Activated T-helper 17 cell treated with anti-CD3 and anti-CD28 coated beads, Interleukin-2, amount 50 U/mL, for 72 hours (primary cell): ENCODE measurements around the gene MRS2. TPM values are rescaled to one million over a fixed set of nuclear protein-coding genes. Genes with fewer than 3 reads are reported as not detected.

Experiments used
- ATAC-seq: fragments of 150-1000 bp; cut with Tn5 transposase; replicated peaks from 2 replicates; pipeline ENCODE4 v1.10.0; 2021; ENCODE audit warnings: mild to moderate bottlenecking, moderate library complexity
- H3K27ac Mint-ChIP-seq: one replicate; pipeline ENCODE4 v1.8.0; 2022; ENCODE audit warnings: mixed read lengths
- H3K27me3 Mint-ChIP-seq: one replicate; pipeline ENCODE4 v1.8.0; 2022; ENCODE audit warnings: mixed read lengths
- H3K36me3 Mint-ChIP-seq: one replicate; pipeline ENCODE4 v1.8.0; 2022; ENCODE audit warnings: low read depth, mild to moderate bottlenecking, mixed read lengths
- H3K4me1 Mint-ChIP-seq: one replicate; pipeline ENCODE4 v1.8.0; 2022; ENCODE audit warnings: mixed read lengths
- H3K4me3 Mint-ChIP-seq: one replicate; pipeline ENCODE4 v1.8.0; 2022; ENCODE audit warnings: mild to moderate bottlenecking, mixed read lengths
- H3K9me3 Mint-ChIP-seq: one replicate; pipeline ENCODE4 v1.8.0; 2022; ENCODE audit warnings: mixed read lengths
- total RNA-seq, 2 donors: library from RNA; stranded (reverse); gene quantifications; one replicate each; pipeline ENCODE4 v1.2.3, GENCODE V29; 2022

Gene MRS2
- total RNA-seq, 2 donors from 2014 or later: 21.6 to 27.3 TPM

DNA sequence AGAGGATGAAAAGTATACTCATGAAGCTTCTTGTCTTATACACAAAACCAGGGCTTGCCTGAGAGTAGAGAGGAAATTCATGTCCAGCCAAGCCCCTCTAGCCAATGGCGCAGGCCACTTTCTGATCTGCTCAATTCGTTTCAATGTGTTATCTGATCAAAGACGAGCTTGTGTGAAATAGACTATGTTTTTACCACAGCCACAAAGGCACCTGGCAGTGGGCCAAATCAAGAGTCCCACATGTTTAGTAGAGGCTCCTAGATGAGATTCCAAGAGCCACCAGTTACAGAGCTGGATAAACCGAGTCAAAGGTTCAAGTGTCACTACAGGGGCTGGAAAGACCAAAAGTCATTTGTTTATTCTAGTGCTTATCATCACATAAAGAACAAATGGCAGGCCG, 51.7 kb downstream of the MRS2 start:
- Mint-ChIP-seq H3K27me3 (no peaks in the 10 kb centered on the region), H3K4me3 (no peak overlapping the region), H3K9me3 (no peaks in the 10 kb centered on the region), H3K36me3 (no peaks in the 10 kb centered on the region), H3K4me1 (no peaks in the 10 kb centered on the region), H3K27ac (no peak overlapping the region)
- ATAC-seq: no peak

DNA sequence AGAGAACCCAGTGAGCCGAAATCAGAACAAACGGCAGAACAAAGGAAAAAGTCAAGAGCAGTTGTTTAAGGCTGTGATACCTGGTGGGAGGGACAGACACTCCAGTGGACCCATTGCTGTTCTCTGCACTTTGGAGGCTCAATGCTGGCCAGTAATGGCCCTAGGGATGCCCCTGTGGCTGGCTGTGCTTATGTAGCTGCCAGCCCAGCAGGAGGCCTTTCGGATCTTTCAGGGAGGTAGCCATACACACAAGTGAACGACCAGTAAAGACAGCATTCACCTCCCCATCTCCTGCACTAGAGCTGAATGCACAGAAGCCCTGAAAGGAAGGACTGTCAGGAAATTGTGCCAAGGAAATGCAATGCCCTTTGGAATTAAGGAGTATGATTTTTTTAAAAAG, 52.3 kb downstream of the MRS2 start:
- Mint-ChIP-seq H3K4me1 (no peaks in the 10 kb centered on the region), H3K36me3 (no peaks in the 10 kb centered on the region), H3K27me3 (no peaks in the 10 kb centered on the region), H3K27ac (no peak overlapping the region), H3K4me3 (no peak overlapping the region), H3K9me3 (no peaks in the 10 kb centered on the region)
- no peak for ATAC-seq

GRCh38 chr6:24458134-24458533, 55.4 kb downstream of the MRS2 start:
- H3K4me1 Mint-ChIP-seq: no peaks in the 10 kb centered on the region
- H3K27ac Mint-ChIP-seq: no peak overlapping the region
- no peaks in the 10 kb centered on the region for H3K36me3 Mint-ChIP-seq
- ATAC-seq: no peak
- H3K9me3 Mint-ChIP-seq: no peaks in the 10 kb centered on the region
- no peak overlapping the region for H3K4me3 Mint-ChIP-seq
- H3K27me3 Mint-ChIP-seq: no peaks in the 10 kb centered on the region

- H3K36me3 Mint-ChIP-seq: no peaks in the 10 kb centered on the region
- no peaks in the 10 kb centered on the region for H3K9me3 Mint-ChIP-seq
- no peaks in the 10 kb centered on the region for H3K4me1 Mint-ChIP-seq
- no peak for ATAC-seq
- H3K27ac Mint-ChIP-seq: no peak overlapping the region
- no peak overlapping the region for H3K4me3 Mint-ChIP-seq
- H3K27me3 Mint-ChIP-seq: no peaks in the 10 kb centered on the region
Measured at GRCh38 chr6:24458941-24459340, 56.2 kb downstream of the MRS2 start.

DNA sequence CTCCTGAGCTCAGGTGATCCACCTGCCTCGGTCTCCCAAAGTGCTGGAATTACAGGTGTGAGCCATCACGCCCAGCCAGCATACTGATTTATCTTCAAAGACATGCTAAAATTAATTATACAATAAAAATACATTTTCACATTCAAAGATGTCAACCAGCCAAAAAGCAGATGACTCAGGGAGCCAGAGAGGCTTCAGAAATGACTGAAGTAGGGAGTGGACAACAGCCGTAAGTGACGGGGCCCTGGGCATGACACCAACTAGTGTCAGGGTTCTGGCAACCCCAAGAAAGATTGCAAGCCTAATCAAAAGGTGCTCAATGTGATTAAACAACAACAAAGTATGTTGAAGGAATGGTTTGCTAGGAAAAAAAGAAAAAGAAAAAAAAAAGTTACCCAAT, 58.2 kb downstream of the MRS2 start:
- Mint-ChIP-seq H3K4me3 (no peak overlapping the region), H3K36me3 (no peaks in the 10 kb centered on the region), H3K9me3 (no peaks in the 10 kb centered on the region), H3K27me3 (no peaks in the 10 kb centered on the region), H3K27ac (no peak overlapping the region), H3K4me1 (no peaks in the 10 kb centered on the region)
- no peak for ATAC-seq

GRCh38 chr6:24464253-24465038, 61.7 kb downstream of the MRS2 start:
- H3K4me3 Mint-ChIP-seq: no peak overlapping the region

DNA sequence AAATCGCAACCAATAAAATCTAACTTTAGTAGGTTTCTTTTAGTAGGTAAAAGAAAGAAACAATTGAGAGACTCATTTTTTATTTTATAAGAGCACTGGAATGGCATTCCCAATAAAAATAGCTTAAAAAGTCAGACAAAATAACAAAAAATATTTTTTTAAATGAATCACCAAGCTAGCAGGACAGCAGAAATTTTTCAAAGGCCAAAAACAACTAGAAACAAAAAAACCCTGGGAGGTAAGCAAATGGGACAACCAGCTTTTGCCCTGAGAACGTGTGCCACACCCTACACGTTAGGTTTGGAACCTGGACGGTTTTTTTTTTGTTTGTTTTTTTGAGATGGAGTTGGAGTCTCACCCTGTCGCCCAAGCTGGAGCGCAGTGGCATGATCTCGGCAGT, 67.1 kb downstream of the MRS2 start:
- no peak for ATAC-seq
- H3K9me3 Mint-ChIP-seq: no peaks in the 10 kb centered on the region
- H3K4me1 Mint-ChIP-seq: no peaks in the 10 kb centered on the region
- no peak overlapping the region for H3K4me3 Mint-ChIP-seq
- no peaks in the 10 kb centered on the region for H3K27me3 Mint-ChIP-seq
- H3K36me3 Mint-ChIP-seq: no peaks in the 10 kb centered on the region
- no peak overlapping the region for H3K27ac Mint-ChIP-seq

More at GRCh38 chr6:24464253-24465038, 61.7 kb downstream of the MRS2 start:
- H3K36me3 Mint-ChIP-seq: no peaks in the 10 kb centered on the region
- ATAC-seq: no peak
- no peaks in the 10 kb centered on the region for H3K4me1 Mint-ChIP-seq
- no peaks in the 10 kb centered on the region for H3K9me3 Mint-ChIP-seq
- no peaks in the 10 kb centered on the region for H3K27me3 Mint-ChIP-seq
- H3K27ac Mint-ChIP-seq: no peak overlapping the region

- Mint-ChIP-seq H3K4me1 (no peaks in the 10 kb centered on the region), H3K27me3 (no peaks in the 10 kb centered on the region), H3K36me3 (no peaks in the 10 kb centered on the region), H3K9me3 (no peaks in the 10 kb centered on the region), H3K27ac (no peak overlapping the region), H3K4me3 (no peak overlapping the region)
- ATAC-seq: no peak
Measured at GRCh38 chr6:24472181-24472580, 69.4 kb downstream of the MRS2 start.

Other genes starting within 250 kb of the MRS2 start
- under 1 TPM in 1 of 2 donors, not detected in 1; 0.11 TPM for gene DCDC2, start 44.9 kb upstream of the MRS2 start, total RNA-seq
- gene GPLD1, start 86.6 kb downstream of the MRS2 start, total RNA-seq: under 1 TPM; 0.73 to 0.79 TPM
- 1 to 10 TPM; 4.5 to 6.4 TPM for gene ALDH5A1, start 92.0 kb downstream of the MRS2 start, total RNA-seq
- gene KIAA0319, start 243.3 kb downstream of the MRS2 start, total RNA-seq: under 1 TPM; 0.66 to 0.76 TPM